Stimulated activated naive CD4-positive, alpha-beta T cell (primary cell): ENCODE data around the gene GLOD4.
"Not testable (repeated sequence)": the region's sequence is repeated elsewhere in the genome, so short reads cannot be mapped to it uniquely, and the experiment has no call there.

Source experiments
- DNase-seq, 6 experiments: peaks; one replicate each; lab custom pipeline; 2025; lab: John Stamatoyannopoulos, UW

GLOD4 gene

DNA sequence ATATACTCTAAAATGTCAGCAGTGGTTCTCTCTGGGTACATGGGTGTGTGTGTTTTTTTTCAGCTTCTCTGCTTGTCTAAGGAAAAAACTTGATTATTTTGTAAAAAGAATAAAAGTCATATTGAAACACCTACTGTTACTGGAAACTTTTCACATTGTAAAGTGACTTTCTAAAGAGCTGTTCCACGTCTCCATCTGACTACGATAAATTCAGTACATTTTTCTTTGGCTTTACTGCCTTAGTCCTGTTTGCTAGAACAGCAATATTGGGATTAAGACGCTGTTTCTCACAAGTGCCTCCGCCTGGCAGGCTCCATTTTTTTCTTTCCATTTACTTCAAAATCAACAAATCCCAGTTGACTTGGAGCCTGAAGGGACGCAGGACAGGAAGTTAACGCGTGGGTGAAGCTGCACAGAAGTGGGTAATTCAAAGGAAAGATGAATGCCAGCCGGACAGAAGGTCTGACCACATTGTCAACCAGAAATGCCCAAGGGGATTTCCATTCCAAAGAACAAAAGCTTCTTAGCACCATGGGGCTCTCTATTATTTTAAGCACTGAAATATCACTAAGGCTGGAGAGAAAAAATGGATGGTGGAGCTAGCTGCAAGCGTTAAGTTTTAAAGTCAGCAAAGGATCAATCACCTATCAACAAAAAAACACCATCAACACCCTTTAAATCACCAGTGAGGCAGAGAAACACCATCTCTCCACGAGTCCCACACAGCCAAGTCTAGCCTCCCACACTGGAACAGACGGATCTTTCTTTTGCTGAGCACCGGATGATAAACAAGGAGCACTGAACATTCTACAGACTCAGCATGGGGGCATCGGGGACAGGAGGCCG is 8.4 kb downstream of the GLOD4 start:
- DNase-seq = no peak

- no peak for DNase-seq
These were observed 9.1 kb downstream of the GLOD4 start for GRCh38 chr17:773016-773415.

GRCh38 chr17:767076-767475 is 15.0 kb downstream of the GLOD4 start:
- no peak for DNase-seq

DNA sequence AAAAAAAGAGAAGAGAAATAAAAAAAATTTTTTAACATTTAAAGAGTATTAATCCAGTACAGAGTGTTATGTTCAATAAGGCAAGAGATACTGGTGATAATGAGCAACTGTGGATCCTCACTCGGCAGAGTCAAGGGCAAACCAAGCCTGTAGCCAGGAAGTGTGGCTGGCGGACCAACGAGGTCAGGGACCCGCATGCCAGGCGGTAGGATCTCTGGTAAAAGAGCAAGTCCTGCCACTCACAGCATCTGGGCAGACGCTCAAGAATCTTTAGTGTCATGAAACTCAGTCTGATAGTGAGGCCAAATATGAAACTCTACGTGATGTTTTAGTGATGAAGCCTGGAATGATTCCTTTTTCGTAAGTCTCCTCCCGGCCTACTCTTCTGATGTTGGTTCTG is 21.7 kb downstream of the GLOD4 start:
- no peak for DNase-seq

DNA sequence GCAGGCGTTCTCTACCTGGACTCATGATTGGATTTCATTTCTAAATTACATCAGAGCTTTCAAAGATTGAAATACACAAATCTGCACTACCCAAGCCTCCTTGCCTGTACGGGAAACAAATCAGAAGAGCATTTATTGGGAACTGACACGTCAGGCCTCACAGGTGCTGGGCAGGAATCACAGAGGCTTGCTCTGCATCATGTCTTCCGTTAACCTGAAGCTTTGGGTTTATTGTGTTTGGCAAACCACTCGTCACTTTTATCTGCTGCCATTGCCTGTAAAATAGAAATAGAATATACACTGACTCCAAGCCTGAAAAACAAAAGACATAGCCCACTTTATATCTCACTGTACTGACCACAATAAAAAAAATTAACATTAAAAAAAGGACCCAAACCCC is 22.1 kb downstream of the GLOD4 start:
- no peak for DNase-seq

GRCh38 chr17:756010-756567 is 26.0 kb downstream of the GLOD4 start:
- not testable (repeated sequence) for DNase-seq

DNA sequence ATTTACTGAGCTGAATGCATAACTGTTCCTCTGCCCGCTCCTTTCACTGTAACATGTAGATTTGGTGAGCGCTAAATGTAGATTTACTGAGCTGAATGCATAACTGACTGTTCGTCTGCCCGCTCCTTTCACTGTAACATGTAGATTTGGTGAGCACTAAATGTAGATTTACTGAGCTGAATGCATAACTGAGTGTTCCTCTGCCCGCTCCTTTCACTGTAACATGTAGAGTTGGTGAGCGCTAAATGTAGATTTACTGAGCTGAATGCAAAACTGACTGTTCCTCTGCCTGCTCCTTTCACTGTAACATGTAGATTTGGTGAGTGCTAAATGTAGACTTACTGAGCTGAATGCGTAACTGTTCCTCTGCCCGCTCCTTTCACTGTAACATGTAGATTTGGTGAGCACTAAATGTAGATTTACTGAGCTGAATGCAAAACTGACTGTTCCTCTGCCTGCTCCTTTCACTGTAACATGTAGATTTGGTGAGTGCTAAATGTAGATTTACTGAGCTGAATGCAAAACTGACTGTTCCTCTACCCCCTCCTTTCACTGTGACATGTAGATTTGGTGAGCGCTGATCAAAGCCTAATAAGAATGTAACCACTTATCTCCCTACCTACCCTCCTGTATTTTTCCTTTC is 26.6 kb downstream of the GLOD4 start:
- DNase-seq = not testable (repeated sequence)

GRCh38 chr17:753418-753817 is 28.7 kb downstream of the GLOD4 start:
- no peak for DNase-seq

GRCh38 chr17:752620-753219 is 29.4 kb downstream of the GLOD4 start:
- DNase-seq = peak in 2 of 6 experiments; percentile 38 to 43

DNA sequence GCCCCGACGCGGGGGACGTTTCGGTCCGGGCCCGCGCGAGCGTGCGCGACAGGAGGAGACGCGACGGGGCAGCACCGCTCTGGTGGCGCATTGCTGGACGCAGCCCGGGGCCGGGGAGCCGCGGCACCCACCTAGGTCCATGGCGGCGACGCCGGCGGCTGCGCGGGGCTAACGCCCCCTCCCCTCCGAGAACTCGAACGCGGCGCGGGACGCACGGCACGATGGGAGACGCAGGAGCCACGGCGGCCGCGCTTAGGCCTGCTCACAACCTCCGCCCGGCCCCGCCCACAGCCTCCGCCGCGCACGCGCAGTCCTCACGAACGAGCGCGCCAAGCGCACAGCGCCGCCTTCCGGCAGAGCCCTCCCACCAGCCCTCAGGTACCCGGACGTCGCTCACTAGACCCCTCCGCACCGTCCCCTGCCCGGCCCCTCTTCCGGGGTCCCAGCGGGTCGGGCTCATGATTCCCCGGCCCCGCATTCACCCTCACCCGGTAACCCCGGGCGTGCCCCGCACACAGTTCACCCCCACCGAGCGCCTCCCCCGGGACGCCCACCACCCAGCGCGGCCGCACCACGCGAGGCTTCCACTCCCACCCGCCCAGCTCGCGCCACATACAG is 30.0 kb downstream of the GLOD4 start, which contains the start of gene GEMIN4:
Gene GEMIN4, minus strand, starts transcription at position 263 of the 618 bp plus-strand sequence. Its CDS starts 122 bp downstream, at position 141.
- DNase-seq = peak; percentile 90 to 98 (median 96)

GRCh38 chr17:751269-752001 is 30.6 kb downstream of the GLOD4 start:
- DNase-seq = peak; percentile 26 to 81 (median 60)

GRCh38 chr17:750431-751037 is 31.5 kb downstream of the GLOD4 start:
- no peak for DNase-seq

DNA sequence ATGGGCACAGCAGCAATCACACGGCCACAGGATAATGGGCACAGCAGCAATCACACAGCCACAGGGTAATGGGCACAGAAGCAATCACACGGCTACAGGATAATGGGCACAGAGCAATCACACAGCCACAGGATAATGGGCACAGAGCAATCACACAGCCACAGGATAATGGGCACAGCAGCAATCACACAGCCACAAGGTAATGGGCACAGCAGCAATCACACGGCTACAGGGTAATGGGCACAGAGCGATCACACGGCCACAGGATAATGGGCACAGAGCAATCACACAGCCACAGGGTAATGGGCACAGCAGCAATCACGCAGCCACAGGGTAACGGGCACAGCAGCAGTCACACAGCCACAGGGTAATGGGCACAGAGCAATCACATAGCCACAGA is 32.7 kb downstream of the GLOD4 start:
- DNase-seq = not testable (repeated sequence)

- DNase-seq = not testable (repeated sequence)
These were observed 33.5 kb downstream of the GLOD4 start for GRCh38 chr17:748604-749003.

- no peak for DNase-seq
These were observed 35.1 kb downstream of the GLOD4 start for GRCh38 chr17:746783-747629.

GRCh38 chr17:746181-746580 is 35.9 kb downstream of the GLOD4 start:
- DNase-seq = no peak

- DNase-seq = no peak
These were observed 36.7 kb downstream of the GLOD4 start for GRCh38 chr17:745406-745805.

- DNase-seq = no peak
These were observed 37.1 kb downstream of the GLOD4 start for GRCh38 chr17:744937-745336.

- no peak for DNase-seq
These were observed 38.9 kb downstream of the GLOD4 start for GRCh38 chr17:743139-743538.
